DOHH2 (cell line): ENCODE results near the gene RNASEH2A.

Experiments used
- H3F3A ChIP-seq: fragments of 200-600 bp; sonication (generic), shearing (Covaris generic); 2 replicates; pipeline ENCODE4 v1.6.0; 2016; ENCODE audit warnings: antibody characterized with exemption, mild to moderate bottlenecking; ENCODE audit not compliant: control insufficient read depth, insufficient read depth
- H3K27ac ChIP-seq: fragments of 200-600 bp; sonication (generic); 2 replicates; pipeline ENCODE4 v1.5.1; 2014; ENCODE audit warnings: low read depth, mild to moderate bottlenecking, low read length, moderate library complexity
- H3K27me3 ChIP-seq: fragments of 200-600 bp; sonication (generic); 2 replicates; pipeline ENCODE4 v1.6.1; 2014; ENCODE audit warnings: mild to moderate bottlenecking, low read length, mixed read lengths; ENCODE audit not compliant: control insufficient read depth
- H3K36me3 ChIP-seq: fragments of 200-600 bp; sonication (generic); 2 replicates; pipeline ENCODE4 v1.6.1; 2014; ENCODE audit warnings: mild to moderate bottlenecking, low read length, moderate library complexity, mixed read lengths; ENCODE audit not compliant: control insufficient read depth
- H3K4me1 ChIP-seq: fragments of 200-600 bp; sonication (generic); 2 replicates; pipeline ENCODE4 v1.6.1; 2014; ENCODE audit warnings: mild to moderate bottlenecking, low read length, mixed read lengths; ENCODE audit not compliant: control insufficient read depth
- H3K4me2 ChIP-seq: fragments of 200-600 bp; sonication (generic); 2 replicates; pipeline ENCODE4 v1.6.0; 2014; ENCODE audit warnings: mild to moderate bottlenecking, low read length, moderate library complexity
- H3K4me3 ChIP-seq: fragments of 200-600 bp; sonication (generic); 2 replicates; pipeline ENCODE4 v1.5.1; 2014; ENCODE audit warnings: mild to moderate bottlenecking, low read length, mixed read lengths
- H3K79me2 ChIP-seq: fragments of 200-600 bp; sonication (generic); 2 replicates; pipeline ENCODE4 v1.6.1; 2014; ENCODE audit warnings: mild to moderate bottlenecking, low read length, mixed read lengths; ENCODE audit not compliant: control insufficient read depth
- H3K9me2 ChIP-seq: fragments of 200-600 bp; sonication (generic); replicated peaks from 2 replicates; pipeline ENCODE4 v1.6.1; 2014; ENCODE audit warnings: mild to moderate bottlenecking, low read length, mixed read lengths; ENCODE audit not compliant: control insufficient read depth
- H3K9me3 ChIP-seq: fragments of 200-600 bp; sonication (generic); 2 replicates; pipeline ENCODE4 v1.6.1; 2014; ENCODE audit warnings: antibody characterized with exemption, low read length, mixed read lengths; ENCODE audit not compliant: control insufficient read depth, insufficient read depth
- H4K20me1 ChIP-seq: fragments of 200-600 bp; sonication (generic); 2 replicates; pipeline ENCODE4 v1.6.0; 2014; ENCODE audit warnings: low read depth, mild to moderate bottlenecking, antibody characterized with exemption, low read length, moderate library complexity; ENCODE audit not compliant: control insufficient read depth, insufficient read depth
- CTCF ChIP-seq: fragments of 200-600 bp; sonication (generic); IDR thresholded peaks from one replicate; pipeline ENCODE4 v1.5.1; 2014; ENCODE audit warnings: antibody characterized with exemption, mild to moderate bottlenecking, low read depth, low read length; ENCODE audit not compliant: poor library complexity, severe bottlenecking
- EZH2phosphoT487 ChIP-seq: fragments of 200-600 bp; sonication (generic); IDR thresholded peaks from 2 replicates; pipeline ENCODE4 v1.6.1; 2017; ENCODE audit warnings: borderline replicate concordance, mild to moderate bottlenecking, antibody characterized with exemption, low read length, moderate library complexity, mixed read lengths

The RNASEH2A gene

GRCh38 chr19:12806242-12807081 lies at the start of gene RNASEH2A:
TSS of gene RNASEH2A (plus strand) at chr19:12806584. CDS start at chr19:12806674, 90 bp downstream.
- no peak for TF ChIP-seq EZH2phosphoT487
- TF ChIP-seq CTCF: peak; percentile 13
- Histone ChIP-seq H4K20me1 (no peaks in the 10 kb centered on the region), H3K27ac (peak within 1 kb of the TSS; percentile 52), H3K4me1 (peaks cover 23% of the 10 kb centered on the region), H3K4me2 (peak within 1 kb of the TSS; percentile 87), H3K9me3 (no peaks in the 10 kb centered on the region), H3K79me2 (peaks cover 14% of the 10 kb centered on the region), H3K36me3 (peaks cover 28% of the 10 kb centered on the region), H3K4me3 (peak within 1 kb of the TSS; percentile 90), H3K27me3 (no peaks in the 10 kb centered on the region), H3K9me2 (no peaks in the 10 kb centered on the region), H3F3A (no peaks in the 10 kb centered on the region)

- Histone ChIP-seq H3K4me2 (peak overlapping the region; percentile 53), H3K36me3 (no peaks in the 10 kb centered on the region), H3K27ac (no peak overlapping the region), H3K9me3 (no peaks in the 10 kb centered on the region), H4K20me1 (no peaks in the 10 kb centered on the region), H3K27me3 (peaks cover 6% of the 10 kb centered on the region; the same call in 1 of the 2 replicates), H3K79me2 (no peaks in the 10 kb centered on the region), H3K4me1 (peaks cover 2% of the 10 kb centered on the region; the same call in 1 of the 2 replicates), H3F3A (no peaks in the 10 kb centered on the region), H3K4me3 (peak overlapping the region; percentile 44), H3K9me2 (no peaks in the 10 kb centered on the region)
- TF ChIP-seq EZH2phosphoT487 (no peak), CTCF (peak; percentile 92)
Measured at GRCh38 chr19:12757544-12758274, 48.7 kb upstream of the RNASEH2A start.

GRCh38 chr19:12759686-12760085 lies 46.7 kb upstream of the RNASEH2A start:
- H3K79me2 ChIP-seq: no peaks in the 10 kb centered on the region
- TF ChIP-seq EZH2phosphoT487 (no peak), CTCF (no peak)
- no peaks in the 10 kb centered on the region for H3K9me3 ChIP-seq
- H4K20me1 ChIP-seq: no peaks in the 10 kb centered on the region
- H3K9me2 ChIP-seq: no peaks in the 10 kb centered on the region
- no peak overlapping the region for H3K4me3 ChIP-seq
- H3K4me1 ChIP-seq: peaks cover 2% of the 10 kb centered on the region; the same call in 1 of the 2 replicates
- 0 out of 2 replicates have a peak, but pooled peaks cover 2% of the 10 kb centered on the region for H3K27me3 ChIP-seq
- no peaks in the 10 kb centered on the region for H3F3A ChIP-seq
- no peak overlapping the region for H3K4me2 ChIP-seq
- no peaks in the 10 kb centered on the region for H3K36me3 ChIP-seq
- H3K27ac ChIP-seq: no peak overlapping the region
